Tracheal epithelial cell (primary cell): ENCODE data around the gene FLNA. TPM values are rescaled to one million over a fixed set of nuclear protein-coding genes. Genes with fewer than 3 reads are reported as not detected.

Experiments
- total RNA-seq: library from RNA; depleted of rRNA; stranded (reverse); fragments of >200 nt; gene quantifications from 2 replicates; pipeline ENCODE4 v1.2.1, GENCODE V29; 2014

The FLNA gene, protein sequence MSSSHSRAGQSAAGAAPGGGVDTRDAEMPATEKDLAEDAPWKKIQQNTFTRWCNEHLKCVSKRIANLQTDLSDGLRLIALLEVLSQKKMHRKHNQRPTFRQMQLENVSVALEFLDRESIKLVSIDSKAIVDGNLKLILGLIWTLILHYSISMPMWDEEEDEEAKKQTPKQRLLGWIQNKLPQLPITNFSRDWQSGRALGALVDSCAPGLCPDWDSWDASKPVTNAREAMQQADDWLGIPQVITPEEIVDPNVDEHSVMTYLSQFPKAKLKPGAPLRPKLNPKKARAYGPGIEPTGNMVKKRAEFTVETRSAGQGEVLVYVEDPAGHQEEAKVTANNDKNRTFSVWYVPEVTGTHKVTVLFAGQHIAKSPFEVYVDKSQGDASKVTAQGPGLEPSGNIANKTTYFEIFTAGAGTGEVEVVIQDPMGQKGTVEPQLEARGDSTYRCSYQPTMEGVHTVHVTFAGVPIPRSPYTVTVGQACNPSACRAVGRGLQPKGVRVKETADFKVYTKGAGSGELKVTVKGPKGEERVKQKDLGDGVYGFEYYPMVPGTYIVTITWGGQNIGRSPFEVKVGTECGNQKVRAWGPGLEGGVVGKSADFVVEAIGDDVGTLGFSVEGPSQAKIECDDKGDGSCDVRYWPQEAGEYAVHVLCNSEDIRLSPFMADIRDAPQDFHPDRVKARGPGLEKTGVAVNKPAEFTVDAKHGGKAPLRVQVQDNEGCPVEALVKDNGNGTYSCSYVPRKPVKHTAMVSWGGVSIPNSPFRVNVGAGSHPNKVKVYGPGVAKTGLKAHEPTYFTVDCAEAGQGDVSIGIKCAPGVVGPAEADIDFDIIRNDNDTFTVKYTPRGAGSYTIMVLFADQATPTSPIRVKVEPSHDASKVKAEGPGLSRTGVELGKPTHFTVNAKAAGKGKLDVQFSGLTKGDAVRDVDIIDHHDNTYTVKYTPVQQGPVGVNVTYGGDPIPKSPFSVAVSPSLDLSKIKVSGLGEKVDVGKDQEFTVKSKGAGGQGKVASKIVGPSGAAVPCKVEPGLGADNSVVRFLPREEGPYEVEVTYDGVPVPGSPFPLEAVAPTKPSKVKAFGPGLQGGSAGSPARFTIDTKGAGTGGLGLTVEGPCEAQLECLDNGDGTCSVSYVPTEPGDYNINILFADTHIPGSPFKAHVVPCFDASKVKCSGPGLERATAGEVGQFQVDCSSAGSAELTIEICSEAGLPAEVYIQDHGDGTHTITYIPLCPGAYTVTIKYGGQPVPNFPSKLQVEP (N-terminal part only)
- 796 and 1,439 TPM in 2 replicates for total RNA-seq

DNA sequence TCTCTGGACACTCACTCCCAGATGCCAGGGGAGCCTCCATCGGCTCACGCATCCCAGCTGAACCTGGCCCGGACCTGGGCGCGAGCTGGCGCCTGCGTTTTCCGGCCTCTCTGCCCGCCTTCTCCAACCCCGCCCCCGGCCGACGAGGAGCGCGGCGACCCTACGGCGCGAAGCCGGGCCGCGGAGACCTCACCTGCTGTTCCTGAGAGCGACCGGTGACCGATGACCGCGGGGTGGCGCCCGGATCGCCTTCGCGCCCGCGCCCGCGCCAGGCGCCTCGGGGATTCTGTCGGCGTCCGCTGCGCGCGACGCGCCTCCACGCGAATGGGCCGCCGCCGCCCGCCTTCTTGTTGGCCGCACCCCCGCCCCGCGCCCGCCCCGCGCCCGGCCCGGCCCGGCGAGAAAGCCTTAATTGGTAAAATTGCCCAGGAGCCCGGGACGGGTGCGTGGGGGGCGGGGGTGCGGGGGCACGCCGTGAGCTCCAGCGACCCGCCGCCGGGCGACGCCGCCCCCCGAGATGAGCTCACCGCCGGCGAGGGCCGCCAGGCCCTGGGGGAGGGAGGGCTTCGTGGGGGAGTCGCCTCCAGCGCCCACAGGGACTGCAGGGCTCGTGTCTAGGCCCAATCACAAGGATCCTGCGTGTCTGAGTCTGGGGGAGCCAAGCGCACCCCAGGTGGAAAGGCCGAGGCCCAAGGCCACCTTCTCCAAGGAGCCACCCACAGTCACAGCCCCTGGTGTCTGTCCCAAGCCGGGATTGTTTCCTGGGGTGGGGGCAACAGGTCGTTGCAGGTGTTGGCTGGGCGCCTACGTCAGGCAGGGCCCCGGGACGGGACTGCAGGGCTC, at the start of gene FLNA:
Gene FLNA, minus strand, starts transcription at position 322 of the 843 bp plus-strand sequence. CDS start 3,389 bp downstream, outside the sequence.

DNA sequence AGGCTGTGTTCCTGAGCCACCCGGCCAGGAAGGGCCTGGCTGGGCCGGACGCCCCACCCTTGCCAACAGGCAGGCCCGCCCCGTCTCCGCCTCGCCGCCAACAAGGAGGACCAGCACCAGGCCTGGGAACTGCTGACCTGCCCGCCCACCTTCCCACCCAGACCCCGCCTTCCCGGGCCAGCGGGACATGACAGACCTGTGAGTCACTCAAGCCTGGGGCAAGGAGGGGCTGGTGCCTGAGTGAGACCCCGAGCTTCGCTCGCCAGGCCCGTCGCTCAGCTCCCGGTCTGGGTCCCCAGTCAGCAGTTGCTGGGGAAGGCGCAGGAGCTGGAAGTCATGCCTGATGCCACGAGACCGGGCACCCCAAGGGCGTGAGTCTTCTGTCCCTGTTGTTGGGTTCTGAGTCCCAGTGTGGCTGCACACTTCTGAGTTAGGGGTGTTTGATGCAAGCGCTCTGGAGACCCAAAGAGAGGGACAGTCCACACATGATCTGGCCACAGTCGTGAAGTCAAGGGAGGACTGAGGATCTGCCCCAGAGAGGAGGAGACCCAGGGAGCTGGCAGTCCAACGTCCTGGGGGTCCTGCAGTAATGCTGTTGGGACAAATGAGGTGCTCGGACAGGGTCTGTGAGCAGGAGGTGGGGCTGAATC, 34.9 kb upstream of the FLNA start, which contains the start of gene DNASE1L1:
Gene DNASE1L1, minus strand, starts transcription at position 33 of the 650 bp plus-strand sequence. CDS start 3,686 bp downstream, outside the sequence.

DNA sequence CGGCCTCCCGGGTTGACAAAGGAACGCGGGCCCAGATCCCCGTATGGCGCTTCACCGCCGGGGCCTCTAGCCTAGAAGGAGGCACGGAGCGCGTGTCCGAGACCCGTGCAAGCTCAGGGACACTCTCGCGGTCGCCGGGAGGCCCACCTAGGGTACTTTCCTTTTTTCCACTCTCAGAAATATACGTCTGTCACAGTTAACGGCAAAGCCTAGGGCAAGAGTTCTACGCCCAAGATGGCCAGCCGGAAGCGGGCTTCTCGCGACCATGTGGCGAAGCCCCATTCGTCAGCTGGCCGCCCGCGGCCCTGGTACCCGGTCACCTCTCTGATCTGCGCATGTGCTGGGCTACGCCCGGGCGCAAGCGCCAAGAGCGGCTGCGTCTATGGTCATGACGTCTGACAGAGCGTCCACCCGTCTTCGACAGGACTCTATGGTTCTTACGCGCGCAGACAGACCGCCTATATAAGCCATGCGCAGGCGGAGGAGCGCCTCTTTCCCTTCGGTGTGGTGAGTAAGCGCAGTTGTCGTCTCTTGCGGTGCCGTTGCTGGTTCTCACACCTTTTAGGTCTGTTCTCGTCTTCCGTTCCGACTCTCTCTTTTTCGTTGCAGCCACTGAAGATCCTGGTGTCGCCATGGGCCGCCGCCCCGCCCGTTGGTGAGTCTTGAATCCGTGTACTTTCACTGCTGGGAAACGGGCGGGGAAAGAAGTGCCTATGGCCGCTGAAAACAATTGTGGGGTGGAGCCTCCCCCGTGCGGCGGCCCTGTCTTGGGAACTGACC, 23.6 kb upstream of the FLNA start, which contains the start of gene RPL10:
Gene RPL10, plus strand, starts transcription at position 490 of the 780 bp plus-strand sequence. Its CDS starts 143 bp downstream, at position 633.

DNA sequence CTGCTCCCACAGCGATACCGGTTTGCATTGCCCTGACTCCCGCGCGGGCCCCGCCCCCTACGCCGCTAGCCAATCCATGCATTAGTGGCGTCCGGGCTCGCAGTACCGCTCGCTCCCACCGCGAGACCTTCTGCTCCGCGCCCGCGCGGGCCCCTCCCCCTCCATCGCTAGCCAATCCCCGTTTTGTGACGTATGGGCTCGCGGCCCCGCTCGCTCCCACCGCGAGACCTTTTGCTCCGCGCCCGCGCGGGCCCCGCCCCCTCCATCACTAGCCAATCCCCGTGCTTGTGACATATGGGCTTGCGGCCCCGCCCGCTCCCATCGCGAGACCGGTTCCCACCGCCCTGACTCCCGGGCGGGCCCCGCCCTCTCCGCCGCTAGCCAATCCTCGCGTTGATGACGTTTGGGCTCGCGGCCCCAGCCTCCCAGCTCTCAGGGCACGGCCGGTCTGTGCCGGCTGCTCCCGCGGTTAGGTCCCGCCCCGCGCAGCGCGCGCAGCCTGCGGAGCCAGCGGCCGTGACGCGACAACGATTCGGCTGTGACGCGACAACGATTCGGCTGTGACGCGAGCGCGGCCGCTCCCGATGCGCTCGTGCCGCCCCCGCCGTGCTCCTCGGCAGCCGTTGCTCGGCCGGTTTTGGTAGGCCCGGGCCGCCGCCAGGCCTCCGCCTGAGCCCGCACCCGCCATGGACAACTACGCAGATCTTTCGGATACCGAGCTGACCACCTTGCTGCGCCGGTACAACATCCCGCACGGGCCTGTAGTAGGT, 4.5 kb upstream of the FLNA start, which contains the start of gene EMD:
Gene EMD, plus strand, starts transcription at position 497 of the 770 bp plus-strand sequence. Its CDS starts 190 bp downstream, at position 687.

Other genes with a start within 250 kb of the FLNA start
- not detected in 2 replicates for gene OPN1LW, start 230.4 kb downstream of the FLNA start, total RNA-seq
- not detected in 2 replicates for gene OPN1MW, start 192.0 kb downstream of the FLNA start, total RNA-seq
- gene OPN1MW2, start 154.9 kb downstream of the FLNA start, total RNA-seq = not detected in 2 replicates
- gene OPN1MW3, start 117.1 kb downstream of the FLNA start, total RNA-seq = not detected in 2 replicates
- not detected in 2 replicates for gene TEX28, start 79.5 kb downstream of the FLNA start, total RNA-seq
- not detected in 2 replicates for gene TKTL1, start 78.8 kb downstream of the FLNA start, total RNA-seq
- 17.3 and 17.4 TPM in 2 replicates for gene EMD, start 4.7 kb upstream of the FLNA start, total RNA-seq
- gene RPL10, start 23.7 kb upstream of the FLNA start, total RNA-seq = 5,235 and 8,047 TPM in 2 replicates
- 65.8 and 69.7 TPM in 2 replicates for gene DNASE1L1, start 34.6 kb upstream of the FLNA start, total RNA-seq
- 23.7 and 27.0 TPM in 2 replicates for gene TAFAZZIN, start 36.9 kb upstream of the FLNA start, total RNA-seq
- 69.6 and 81.0 TPM in 2 replicates for gene ATP6AP1, start 54.0 kb upstream of the FLNA start, total RNA-seq
- gene GDI1, start 62.5 kb upstream of the FLNA start, total RNA-seq = 38.8 and 56.4 TPM in 2 replicates
- 44.1 and 60.5 TPM in 2 replicates for gene FAM50A, start 69.5 kb upstream of the FLNA start, total RNA-seq
- gene PLXNA3, start 83.6 kb upstream of the FLNA start, total RNA-seq = 11.3 TPM in 2 replicates
- 16.8 and 34.5 TPM in 2 replicates for gene LAGE3, start 104.6 kb upstream of the FLNA start, total RNA-seq
- gene UBL4A, start 112.0 kb upstream of the FLNA start, total RNA-seq = 56.6 and 82.7 TPM in 2 replicates
- gene SLC10A3, start 116.0 kb upstream of the FLNA start, total RNA-seq = 20.5 and 22.4 TPM in 2 replicates
- 31.1 and 36.1 TPM in 2 replicates for gene FAM3A, start 141.6 kb upstream of the FLNA start, total RNA-seq
- 23.9 and 49.9 TPM in 2 replicates for gene G6PD, start 172.2 kb upstream of the FLNA start, total RNA-seq
- 11.7 and 11.8 TPM in 2 replicates for gene IKBKG, start 173.0 kb upstream of the FLNA start, total RNA-seq
- not detected in 2 replicates for gene CTAG1A, start 210.5 kb upstream of the FLNA start, total RNA-seq
- not detected in 2 replicates for gene CTAG1B, start 244.6 kb upstream of the FLNA start, total RNA-seq